Activated T-cell treated with anti-CD3 and anti-CD28 coated beads, Interleukin-2, amount 50 U/mL, for 24 hours (primary cell): ENCODE measurements around the gene TMOD1.

Experiments used
- DNase-seq: peaks from one replicate; pipeline ENCODE4 v3.0.0-alpha.2; 2020
- H3K27ac Mint-ChIP-seq: 2 replicates; pipeline ENCODE4 v1.8.0; 2020; ENCODE audit warnings: mild to moderate bottlenecking, mixed read lengths
- H3K27me3 Mint-ChIP-seq: 2 replicates; pipeline ENCODE4 v1.8.0; 2020; ENCODE audit warnings: mixed read lengths
- H3K36me3 Mint-ChIP-seq: 2 replicates; pipeline ENCODE4 v1.8.0; 2020; ENCODE audit warnings: low read depth, mixed read lengths
- H3K4me1 Mint-ChIP-seq: 2 replicates; pipeline ENCODE4 v1.8.0; 2020; ENCODE audit warnings: low read depth, mixed read lengths
- H3K4me3 Mint-ChIP-seq: 2 replicates; pipeline ENCODE4 v1.8.0; 2020; ENCODE audit warnings: mild to moderate bottlenecking, moderate library complexity, mixed read lengths
- H3K9me3 Mint-ChIP-seq: 2 replicates; pipeline ENCODE4 v1.8.0; 2020; ENCODE audit warnings: mixed read lengths

TMOD1 gene

DNA sequence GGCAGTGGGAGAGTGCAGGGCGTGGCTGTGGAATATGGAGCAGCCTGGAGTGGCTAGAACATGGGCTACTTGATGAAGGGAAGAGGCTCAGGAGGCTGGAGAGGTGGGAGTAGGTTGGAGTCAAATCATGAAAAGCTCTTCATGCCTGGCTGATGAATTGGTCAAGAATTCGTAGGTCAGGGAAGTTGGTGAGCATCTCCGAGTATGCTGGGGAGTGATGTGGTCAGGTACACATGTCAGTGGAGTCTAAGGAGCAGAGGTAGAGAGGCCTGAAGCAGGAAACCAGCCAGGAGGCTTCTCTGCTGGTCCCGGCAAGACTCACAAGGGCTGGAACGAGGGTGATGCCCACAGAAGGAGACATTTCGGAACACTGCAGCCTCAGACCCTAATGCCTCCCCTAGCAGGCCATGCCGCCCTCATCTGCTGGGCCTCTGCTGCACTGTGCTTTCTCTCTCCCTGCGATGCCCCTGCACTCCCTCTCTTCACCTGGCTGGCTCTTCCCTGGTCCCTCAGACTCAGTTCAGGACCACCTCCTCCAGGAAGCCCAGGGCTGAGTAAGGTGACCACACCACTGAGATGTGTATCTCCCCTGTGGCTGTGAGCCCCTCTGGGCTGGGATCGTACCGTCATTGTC, 33.6 kb downstream of the TMOD1 start:
- Mint-ChIP-seq H3K27ac (no peak overlapping the region), H3K27me3 (peaks cover 5% of the 10 kb centered on the region)
- no peak for DNase-seq

DNA sequence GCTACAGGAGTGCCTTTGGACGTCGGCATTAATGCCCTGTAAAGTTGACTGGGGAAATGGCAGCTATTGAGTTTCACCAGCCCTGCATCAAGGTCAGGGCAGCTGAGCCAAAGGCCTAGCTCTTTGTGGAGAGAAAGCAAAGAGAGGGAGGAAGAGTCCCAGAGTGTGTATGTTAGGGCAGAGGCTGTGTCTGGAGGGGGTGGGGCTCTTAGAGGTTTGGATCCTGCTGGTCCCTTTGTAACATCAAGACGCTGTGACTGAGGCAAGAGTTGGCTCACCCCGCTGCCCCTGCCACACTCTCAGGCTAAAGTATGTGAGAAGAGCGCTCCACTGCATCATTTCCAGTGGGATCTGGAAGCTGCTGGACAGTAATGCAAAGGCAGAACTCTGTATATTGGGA, 34.3 kb downstream of the TMOD1 start:
- DNase-seq = no peak
- H3K27me3 Mint-ChIP-seq = peaks cover 9% of the 10 kb centered on the region
- H3K9me3 Mint-ChIP-seq = no peaks in the 10 kb centered on the region
- H3K36me3 Mint-ChIP-seq = no peaks in the 10 kb centered on the region
- no peaks in the 10 kb centered on the region for H3K4me1 Mint-ChIP-seq
- no peak overlapping the region for H3K4me3 Mint-ChIP-seq
- H3K27ac Mint-ChIP-seq = no peak overlapping the region

More for the DNA sequence above, 33.6 kb downstream of the TMOD1 start:
- no peaks in the 10 kb centered on the region for H3K36me3 Mint-ChIP-seq
- H3K4me3 Mint-ChIP-seq = no peak overlapping the region
- no peaks in the 10 kb centered on the region for H3K9me3 Mint-ChIP-seq
- no peaks in the 10 kb centered on the region for H3K4me1 Mint-ChIP-seq

DNA sequence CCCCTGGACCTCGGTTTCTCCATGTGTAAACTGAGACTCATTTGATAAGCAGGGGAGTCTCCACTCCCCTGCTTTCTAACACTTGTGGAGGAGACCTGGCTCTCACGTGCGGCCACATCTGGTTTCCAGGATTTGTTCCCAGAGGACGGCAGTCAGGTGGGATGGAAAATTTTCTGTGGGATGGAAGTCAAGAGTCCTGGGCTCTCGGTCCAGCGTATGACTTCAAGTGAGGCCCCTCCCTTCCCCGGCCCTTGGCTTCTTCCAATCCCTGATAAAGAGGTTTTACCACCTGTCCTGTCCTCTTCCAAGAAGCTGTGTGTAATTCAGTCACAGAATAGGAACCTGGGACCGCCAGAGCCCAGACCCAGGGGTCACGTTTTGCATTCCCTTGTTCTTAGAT, 35.0 kb downstream of the TMOD1 start:
- Mint-ChIP-seq H3K27ac (no peak overlapping the region), H3K4me1 (no peaks in the 10 kb centered on the region), H3K27me3 (peaks cover 9% of the 10 kb centered on the region), H3K9me3 (no peaks in the 10 kb centered on the region), H3K4me3 (no peak overlapping the region), H3K36me3 (no peaks in the 10 kb centered on the region)
- DNase-seq = no peak

DNA sequence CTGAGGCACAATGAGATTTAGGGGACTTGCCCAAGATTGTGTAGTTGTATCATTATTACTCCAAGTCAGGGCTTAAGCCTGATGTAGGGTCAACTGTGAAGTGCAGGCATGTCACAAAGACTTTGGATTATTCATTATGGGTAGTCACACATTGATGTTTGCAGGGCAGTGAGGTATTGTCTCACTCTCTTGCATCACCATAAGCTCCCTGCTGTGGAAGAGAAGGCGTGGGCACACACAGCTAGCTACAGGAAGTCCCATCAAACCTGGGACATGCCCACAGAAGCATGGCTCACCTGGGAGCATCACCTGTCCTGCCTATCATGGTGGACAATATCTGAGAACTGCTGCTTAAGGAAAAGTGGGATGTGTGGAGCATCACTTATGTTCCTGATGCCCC, 42.1 kb downstream of the TMOD1 start:
- Mint-ChIP-seq H3K4me3 (no peak overlapping the region), H3K4me1 (no peaks in the 10 kb centered on the region), H3K27ac (no peak overlapping the region), H3K9me3 (no peaks in the 10 kb centered on the region), H3K36me3 (no peaks in the 10 kb centered on the region), H3K27me3 (peaks cover 10% of the 10 kb centered on the region)
- no peak for DNase-seq

DNA sequence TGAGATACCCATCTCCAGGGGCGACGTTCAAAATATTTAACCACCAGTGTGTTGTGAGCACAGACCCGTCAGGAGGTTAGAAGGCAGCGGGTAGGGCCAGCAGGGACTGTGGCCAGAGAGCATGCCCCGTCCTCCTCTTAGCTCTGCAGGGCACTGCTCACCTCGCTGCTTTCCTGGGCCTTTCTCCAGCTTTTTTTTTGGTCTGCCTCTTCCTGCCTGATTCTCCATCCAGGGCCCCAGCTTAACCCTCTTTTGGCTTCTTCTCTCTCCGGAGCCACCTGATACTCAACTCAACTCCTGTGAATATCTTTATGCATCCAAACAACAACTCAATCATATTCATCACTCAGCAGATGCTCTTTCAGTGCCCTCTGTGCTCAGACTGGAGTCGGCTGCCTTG, 44.0 kb downstream of the TMOD1 start:
- Mint-ChIP-seq H3K27ac (no peak overlapping the region), H3K27me3 (peaks cover 7% of the 10 kb centered on the region)

DNA sequence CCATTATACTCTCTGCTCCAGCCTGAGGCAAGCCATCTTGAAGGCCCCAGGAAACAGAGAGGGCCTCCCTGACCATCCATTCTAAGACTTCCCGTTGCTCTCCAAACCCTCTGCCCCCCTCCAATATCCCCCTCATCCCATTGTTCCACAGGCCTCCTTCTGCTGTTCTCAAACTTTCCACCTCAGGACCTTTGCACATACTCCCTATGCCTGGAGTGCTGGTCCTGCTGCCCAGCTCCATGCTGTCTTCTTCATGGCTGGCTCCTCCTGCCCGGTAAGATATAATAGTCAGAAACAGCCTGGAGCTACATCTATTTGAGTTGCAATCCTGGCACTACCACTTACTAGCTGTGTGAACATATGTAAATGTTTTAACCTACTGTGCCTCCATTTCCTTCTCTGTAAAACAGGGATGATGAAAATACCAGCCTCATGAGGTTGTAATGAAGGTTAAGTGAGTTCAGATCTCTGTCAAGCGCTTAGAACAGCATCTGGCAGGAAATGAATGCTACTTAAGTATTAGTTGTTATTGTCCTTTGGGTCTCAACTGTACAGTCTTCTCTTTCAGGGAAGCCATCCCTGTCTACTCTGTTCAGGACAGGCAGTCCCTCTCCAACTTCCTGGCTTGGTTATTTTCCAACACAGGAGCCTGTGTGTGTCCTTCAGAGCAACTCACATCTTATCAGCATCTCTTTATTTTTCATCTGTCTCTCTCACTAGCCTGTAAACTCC, 45.8 kb downstream of the TMOD1 start:
- Mint-ChIP-seq H3K4me3 (no peak overlapping the region), H3K36me3 (no peaks in the 10 kb centered on the region), H3K4me1 (no peaks in the 10 kb centered on the region), H3K9me3 (no peaks in the 10 kb centered on the region), H3K27me3 (peaks cover 14% of the 10 kb centered on the region), H3K27ac (no peak overlapping the region)
- DNase-seq = no peak

More for the DNA sequence above, 44.0 kb downstream of the TMOD1 start:
- Mint-ChIP-seq H3K4me1 (no peaks in the 10 kb centered on the region), H3K4me3 (no peak overlapping the region), H3K9me3 (no peaks in the 10 kb centered on the region), H3K36me3 (no peaks in the 10 kb centered on the region)
- DNase-seq = no peak

GRCh38 chr9:97548379-97548778, 46.9 kb downstream of the TMOD1 start:
- Mint-ChIP-seq H3K27me3 (peaks cover 18% of the 10 kb centered on the region), H3K36me3 (no peaks in the 10 kb centered on the region), H3K9me3 (no peaks in the 10 kb centered on the region), H3K4me3 (no peak overlapping the region), H3K27ac (no peak overlapping the region), H3K4me1 (no peaks in the 10 kb centered on the region)
- no peak for DNase-seq

DNA sequence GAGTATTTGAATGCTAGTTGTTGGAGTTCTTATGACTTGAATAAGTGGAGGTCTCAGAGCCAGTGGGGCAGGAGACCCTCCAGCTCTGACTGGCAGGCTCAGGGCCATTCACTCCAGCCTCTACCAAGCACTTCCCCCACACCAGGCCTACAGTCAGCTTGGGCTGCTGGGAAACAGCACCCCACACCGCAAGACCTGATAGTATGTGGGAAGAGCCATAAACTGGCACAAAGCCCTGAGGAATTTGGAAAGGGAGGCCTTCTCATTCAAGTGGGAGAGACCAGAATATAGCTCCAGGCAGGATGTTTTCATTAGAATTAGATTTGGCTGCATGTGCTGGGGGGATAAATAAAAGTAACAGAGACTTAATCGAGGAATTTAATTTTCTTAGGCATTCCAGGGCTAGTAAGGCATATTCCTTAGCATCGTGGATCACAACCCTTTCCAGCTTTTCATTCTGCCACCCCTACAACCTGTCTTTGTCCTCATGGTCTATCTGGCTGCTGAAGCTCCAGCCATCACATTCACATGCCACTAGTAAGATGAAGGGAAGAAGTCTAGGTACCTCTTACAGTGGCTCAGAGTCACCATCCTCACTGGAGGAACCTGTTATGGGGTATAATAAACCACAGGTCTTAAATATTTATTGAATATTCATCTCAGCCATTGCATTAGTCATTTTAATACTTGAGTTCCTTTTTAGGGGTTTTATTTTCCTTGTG, 47.5 kb downstream of the TMOD1 start:
- Mint-ChIP-seq H3K4me1 (no peaks in the 10 kb centered on the region), H3K27me3 (peaks cover 21% of the 10 kb centered on the region), H3K9me3 (no peaks in the 10 kb centered on the region), H3K4me3 (no peak overlapping the region), H3K27ac (no peak overlapping the region), H3K36me3 (no peaks in the 10 kb centered on the region)
- no peak for DNase-seq

DNA sequence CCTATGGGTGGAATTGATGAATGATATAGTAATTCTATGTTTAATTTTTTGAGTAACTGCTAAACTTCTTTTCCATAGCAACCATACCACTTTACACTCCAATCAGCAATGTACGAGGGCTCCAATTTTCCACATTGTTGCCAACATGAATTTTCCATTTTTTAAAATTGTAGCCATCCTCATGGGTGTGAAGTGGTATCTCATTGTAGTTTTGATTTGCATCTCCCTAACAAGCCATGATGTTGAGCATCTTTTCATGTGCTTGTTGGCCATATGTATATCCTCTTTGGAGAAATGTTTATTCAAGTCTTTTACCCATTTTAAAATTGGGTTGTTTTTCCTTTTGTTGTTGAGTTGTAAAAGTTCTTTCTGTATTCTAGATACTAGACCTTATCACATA, 48.9 kb downstream of the TMOD1 start:
- peaks cover 32% of the 10 kb centered on the region for H3K27me3 Mint-ChIP-seq
- no peak for DNase-seq
- no peaks in the 10 kb centered on the region for H3K36me3 Mint-ChIP-seq
- no peak overlapping the region for H3K4me3 Mint-ChIP-seq
- H3K4me1 Mint-ChIP-seq = no peaks in the 10 kb centered on the region
- no peak overlapping the region for H3K27ac Mint-ChIP-seq
- no peaks in the 10 kb centered on the region for H3K9me3 Mint-ChIP-seq

DNA sequence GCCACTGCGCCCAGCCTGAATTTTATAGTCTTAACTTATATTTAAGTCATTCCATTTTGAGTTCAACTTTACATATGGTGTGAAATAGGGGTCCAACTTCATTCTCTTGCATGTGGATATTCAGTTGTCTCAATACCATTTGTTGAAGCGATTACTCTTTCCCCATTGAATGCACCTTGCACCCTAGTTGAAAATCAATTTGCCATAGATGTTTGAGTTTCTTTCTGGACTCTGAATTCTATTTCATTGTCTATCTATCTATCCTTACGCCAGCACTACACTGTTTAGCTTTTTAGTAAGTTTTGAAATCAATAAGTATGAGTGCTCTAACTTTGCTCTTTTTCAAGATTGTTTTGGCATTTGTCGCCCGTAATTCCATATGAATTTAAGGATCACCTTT, 49.8 kb downstream of the TMOD1 start:
- Mint-ChIP-seq H3K4me1 (no peaks in the 10 kb centered on the region), H3K4me3 (no peak overlapping the region), H3K27ac (no peak overlapping the region), H3K27me3 (peaks cover 41% of the 10 kb centered on the region), H3K36me3 (no peaks in the 10 kb centered on the region), H3K9me3 (no peaks in the 10 kb centered on the region)
- no peak for DNase-seq

DNA sequence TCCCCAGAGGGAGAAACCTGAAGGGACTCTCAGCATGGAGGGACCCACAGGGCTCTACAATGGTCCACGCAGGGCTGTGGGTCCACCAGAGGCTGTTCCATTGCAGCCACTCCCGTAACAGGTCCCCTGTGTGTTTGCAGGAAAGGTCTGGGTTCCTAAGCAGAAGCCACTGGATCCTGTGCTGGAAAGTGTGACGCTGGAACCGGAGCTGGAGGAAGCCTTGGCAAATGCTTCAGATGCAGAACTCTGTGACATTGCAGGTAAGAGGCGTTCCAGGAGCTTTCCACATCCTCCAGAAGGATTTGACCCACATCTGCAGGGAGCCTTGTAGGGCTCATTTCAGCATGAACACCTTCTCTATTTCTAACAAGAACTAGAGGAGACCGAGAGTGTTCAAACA, 51.7 kb downstream of the TMOD1 start:
- Mint-ChIP-seq H3K36me3 (no peaks in the 10 kb centered on the region), H3K9me3 (no peaks in the 10 kb centered on the region), H3K4me1 (no peaks in the 10 kb centered on the region), H3K27ac (no peak overlapping the region), H3K27me3 (peaks cover 54% of the 10 kb centered on the region), H3K4me3 (no peak overlapping the region)
- no peak for DNase-seq

GRCh38 chr9:97553841-97554240, 52.4 kb downstream of the TMOD1 start:
- Mint-ChIP-seq H3K4me1 (peaks cover 3% of the 10 kb centered on the region), H3K9me3 (no peaks in the 10 kb centered on the region), H3K4me3 (no peak overlapping the region), H3K36me3 (no peaks in the 10 kb centered on the region), H3K27me3 (peaks cover 50% of the 10 kb centered on the region), H3K27ac (no peak overlapping the region)
- DNase-seq = no peak

DNA sequence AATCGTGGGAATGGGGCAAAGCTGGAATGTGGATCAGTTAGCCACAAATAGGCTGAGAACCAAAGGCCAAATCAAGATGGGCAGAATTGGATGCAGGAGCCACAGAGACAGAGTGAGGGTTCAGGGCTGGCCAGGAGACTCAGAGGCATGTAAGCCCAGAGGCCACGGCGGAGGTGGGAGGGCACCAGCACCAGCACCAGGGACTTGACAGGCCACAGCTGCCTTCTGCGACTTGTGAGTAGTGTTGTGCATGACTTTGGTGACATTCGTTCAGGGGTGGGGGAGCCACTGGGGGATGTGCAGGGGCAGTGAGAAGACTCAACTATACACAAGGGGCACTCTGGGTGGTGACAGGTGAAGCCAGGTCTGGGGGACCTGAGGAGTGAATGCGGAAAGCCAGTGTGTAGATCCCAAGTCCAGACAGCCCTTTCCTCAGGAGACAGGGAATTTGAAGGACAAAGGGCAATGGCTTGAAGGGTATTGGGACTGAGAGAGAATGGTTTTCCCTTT, 53.2 kb downstream of the TMOD1 start:
- Mint-ChIP-seq H3K9me3 (no peaks in the 10 kb centered on the region), H3K36me3 (no peaks in the 10 kb centered on the region), H3K4me1 (peaks cover 7% of the 10 kb centered on the region), H3K27me3 (peaks cover 54% of the 10 kb centered on the region), H3K27ac (no peak overlapping the region), H3K4me3 (no peak overlapping the region)
- DNase-seq = no peak

- Mint-ChIP-seq H3K9me3 (no peaks in the 10 kb centered on the region), H3K27me3 (peaks cover 59% of the 10 kb centered on the region), H3K4me1 (peaks cover 10% of the 10 kb centered on the region), H3K27ac (no peak overlapping the region), H3K4me3 (no peak overlapping the region), H3K36me3 (no peaks in the 10 kb centered on the region)
- DNase-seq = no peak
Measured at GRCh38 chr9:97555164-97555563, 53.7 kb downstream of the TMOD1 start.
